BE2C (cell line): ENCODE measurements around the gene HOXB3.

ENCODE experiments used
- DNase-seq: peaks from one replicate; pipeline ENCODE4 v3.0.0-alpha.2; 2020
- H3K27me3 ChIP-seq: fragments of 250-450 bp; sonication (Bioruptor Pico); 2 replicates; pipeline ENCODE4 v1.5.1; 2020; ENCODE audit warnings: mild to moderate bottlenecking
- H3K36me3 ChIP-seq: fragments of 250-450 bp; sonication (Bioruptor Pico); 2 replicates; pipeline ENCODE4 v1.5.1; 2020; ENCODE audit warnings: mild to moderate bottlenecking
- H3K4me1 ChIP-seq: fragments of 250-450 bp; sonication (Bioruptor Pico); 2 replicates; pipeline ENCODE4 v1.5.1; 2020
- H3K4me3 ChIP-seq: 2 replicates; pipeline ENCODE4 v1.5.1; 2011; ENCODE audit warnings: low read depth, low read length
- H3K9me3 ChIP-seq: fragments of 250-450 bp; sonication (Bioruptor Pico); 2 replicates; pipeline ENCODE4 v1.5.1; 2020
- CTCF ChIP-seq: IDR thresholded peaks from 2 replicates; pipeline ENCODE4 v1.5.1; 2012; ENCODE audit warnings: mild to moderate bottlenecking, low read depth, low read length

HOXB3 gene

GRCh38 chr17:48633266-48633677 lies 43.2 kb upstream of the HOXB3 start:
- Histone ChIP-seq H3K4me1 (no peaks in the 10 kb centered on the region), H3K36me3 (no peaks in the 10 kb centered on the region), H3K27me3 (peaks cover 100% of the 10 kb centered on the region)

GRCh38 chr17:48632579-48633265 lies 42.7 kb upstream of the HOXB3 start:
- Histone ChIP-seq H3K36me3 (no peaks in the 10 kb centered on the region), H3K27me3 (peaks cover 100% of the 10 kb centered on the region), H3K4me3 (no peak overlapping the region), H3K4me1 (no peaks in the 10 kb centered on the region), H3K9me3 (no peaks in the 10 kb centered on the region)
- no peak for DNase-seq
- no peak for TF ChIP-seq CTCF

More at GRCh38 chr17:48633266-48633677, 43.2 kb upstream of the HOXB3 start:
- no peak for DNase-seq
- no peaks in the 10 kb centered on the region for H3K9me3 ChIP-seq
- no peak for TF ChIP-seq CTCF
- no peak overlapping the region for H3K4me3 ChIP-seq

GRCh38 chr17:48631693-48632578 lies 41.9 kb upstream of the HOXB3 start:
- Histone ChIP-seq H3K9me3 (no peaks in the 10 kb centered on the region), H3K27me3 (peaks cover 100% of the 10 kb centered on the region), H3K4me3 (no peak overlapping the region), H3K36me3 (no peaks in the 10 kb centered on the region), H3K4me1 (no peaks in the 10 kb centered on the region)
- no peak for DNase-seq
- no peak for TF ChIP-seq CTCF

GRCh38 chr17:48630925-48631692 lies 41.1 kb upstream of the HOXB3 start:
- H3K4me1 ChIP-seq = no peaks in the 10 kb centered on the region
- peaks cover 99% of the 10 kb centered on the region for H3K27me3 ChIP-seq
- no peaks in the 10 kb centered on the region for H3K9me3 ChIP-seq
- no peak overlapping the region for H3K4me3 ChIP-seq
- no peaks in the 10 kb centered on the region for H3K36me3 ChIP-seq
- no peak for TF ChIP-seq CTCF
- no peak for DNase-seq

- H3K36me3 ChIP-seq = no peaks in the 10 kb centered on the region
- peaks cover 99% of the 10 kb centered on the region for H3K27me3 ChIP-seq
Observed at GRCh38 chr17:48630009-48630924, 40.2 kb upstream of the HOXB3 start.

More at GRCh38 chr17:48630009-48630924, 40.2 kb upstream of the HOXB3 start:
- no peak for DNase-seq
- Histone ChIP-seq H3K9me3 (no peaks in the 10 kb centered on the region), H3K4me3 (no peak overlapping the region), H3K4me1 (no peaks in the 10 kb centered on the region)
- no peak for TF ChIP-seq CTCF
